Lung (tissue), 12 donors: ENCODE data around the gene RAP1GDS1. TPM values are rescaled to one million over a fixed set of nuclear protein-coding genes. Genes with fewer than 3 reads are reported as not detected.
"Not testable (repeated sequence)": the region's sequence is repeated elsewhere in the genome, so short reads cannot be mapped to it uniquely, and the experiment has no call there.

Experiments
- ATAC-seq: fragments of 200-7000 bp; cut with Tn5 transposase; one replicate; pipeline ENCODE4 v1.9.1; 2020; ENCODE audit warnings: moderate number of reproducible peaks; ENCODE audit not compliant: insufficient read depth, low FRiP score
- DNase-seq, 3 donors: peaks; one replicate each; pipeline ENCODE4 v3.0.0-alpha.2; 2013 to 2017
- H3K27ac ChIP-seq, 2 donors: one replicate each; pipeline ENCODE4 v1.5.1; 2013; ENCODE audit warnings: mild to moderate bottlenecking in 2 of 2, moderate library complexity in 2 of 2, control low read depth in 1 of 2, inconsistent platforms in 1 of 2, low read depth in 1 of 2, low read length in 1 of 2
- H3K27me3 ChIP-seq, 3 donors: one replicate each; pipeline ENCODE4 v1.5.1; 2013; ENCODE audit warnings: low read length in 2 of 3; ENCODE audit not compliant: control insufficient read depth in 3 of 3, insufficient read depth in 3 of 3
- H3K36me3 ChIP-seq, 4 donors: one replicate each; pipeline ENCODE4 v1.5.1; 2013; ENCODE audit warnings: low read length in 4 of 4, mild to moderate bottlenecking in 1 of 4, moderate library complexity in 1 of 4; ENCODE audit not compliant: control insufficient read depth in 4 of 4, insufficient read depth in 4 of 4
- H3K4me1 ChIP-seq, 5 donors: one replicate each; pipeline ENCODE4 v1.5.1; 2013; ENCODE audit warnings: low read length in 5 of 5, mild to moderate bottlenecking in 2 of 5, moderate library complexity in 1 of 5; ENCODE audit not compliant: control insufficient read depth in 5 of 5, insufficient read depth in 5 of 5
- H3K4me3 ChIP-seq: one replicate; pipeline ENCODE4 v1.5.1; 2013; ENCODE audit warnings: mild to moderate bottlenecking, control low read depth, moderate library complexity
- H3K9ac ChIP-seq, 2 donors: one replicate each; pipeline ENCODE4 v1.5.1; 2013; ENCODE audit warnings: low read length in 2 of 2, control low read depth in 1 of 2; ENCODE audit not compliant: insufficient read depth in 1 of 2
- H3K9me3 ChIP-seq, 4 donors: one replicate each; pipeline ENCODE4 v1.5.1; 2013; ENCODE audit warnings: low read length in 3 of 4, mild to moderate bottlenecking in 1 of 4, moderate library complexity in 1 of 4; ENCODE audit not compliant: control insufficient read depth in 4 of 4, insufficient read depth in 3 of 4
- CTCF ChIP-seq: IDR thresholded peaks from 2 replicates; pipeline ENCODE4 v1.5.1; 2012; ENCODE audit warnings: mild to moderate bottlenecking; ENCODE audit errors: control extremely low read depth, extremely low read depth
- WGBS, 2 donors: extraction: QIAGEN DNeasy Blood & Tissue Kit; methylation state at CpG; one replicate each; pipeline ENCODE4 v1.1.7; 2013; 5-methylcytosine and 5-hydroxymethylcytosine counted together
- polyA plus RNA-seq, 2 donors: library from polyadenylated mRNA; stranded (reverse); fragments of 200-250 nt; gene quantifications; one replicate each; pipeline ENCODE4 v1.2.1, GENCODE V29; 2013
- total RNA-seq, 2 donors: library from RNA; depleted of rRNA in 1 of 2; stranded (reverse); fragments of >200 nt in 1 of 2; gene quantifications; one replicate each; pipeline ENCODE4 v1.2.1, GENCODE V29; 2014 to 2021
- donor health status: control.
- donor health status: control.
- donor health status: Bipolar disorder and iron deficiency.
- donor health status: healthy.
- donor health status: DM: yes; HTN: yes; CAD: no.

RAP1GDS1 gene
- total and polyA plus RNA-seq, 4 donors = 12.3 to 41.6 (median 26.5) TPM

GRCh38 chr4:98416844-98417243 is 155.7 kb downstream of the RAP1GDS1 start:
- peaks cover 1 to 14% (median 5%) of the 10 kb centered on the region in 4 donors for H3K36me3 ChIP-seq
- DNase-seq (no peak), ATAC-seq (no peak)
- H3K4me1 ChIP-seq = no peaks in the 10 kb centered on the region
- H3K27ac ChIP-seq = no peak overlapping the region
- H3K9ac ChIP-seq = no peak overlapping the region
- no peaks in the 10 kb centered on the region for H3K27me3 ChIP-seq
- peaks cover 0 to 4% (median under 1%) of the 10 kb centered on the region in 4 donors for H3K9me3 ChIP-seq
- H3K4me3 ChIP-seq = no peak overlapping the region
- TF ChIP-seq CTCF = no peak

- H3K9me3 ChIP-seq, ATAC-seq, H3K27ac ChIP-seq, H3K9ac ChIP-seq, H3K4me3 ChIP-seq, H3K27me3 ChIP-seq, DNase-seq, H3K4me1 ChIP-seq: not testable (repeated sequence)
- peaks cover 4 to 18% (median 6%) of the 10 kb centered on the region in 4 donors for H3K36me3 ChIP-seq
- WGBS, 2 donors = 100% methylated on average over 3 of the region's 3 CpGs
Observed at GRCh38 chr4:98420151-98420550, 159.0 kb downstream of the RAP1GDS1 start.

- DNase-seq (no peak), ATAC-seq (no peak)
- Histone ChIP-seq H3K9me3 (no peaks in the 10 kb centered on the region), H3K36me3 (peaks cover 4 to 18% (median 6%) of the 10 kb centered on the region in 4 donors), H3K27me3 (no peaks in the 10 kb centered on the region), H3K4me1 (peaks cover 0 to 2% (median 0%) of the 10 kb centered on the region in 5 donors), H3K4me3 (no peak overlapping the region), H3K27ac (no peak overlapping the region), H3K9ac (no peak overlapping the region)
- WGBS, 2 donors = 91 to 93% methylated on average over 5 of the region's 5 CpGs
- TF ChIP-seq CTCF = no peak
Observed at GRCh38 chr4:98421111-98421510, 159.9 kb downstream of the RAP1GDS1 start.

- H3K4me1 ChIP-seq = peaks cover 0 to 2% (median 0%) of the 10 kb centered on the region in 5 donors
- WGBS, 2 donors = 86 to 93% methylated on average over 4 of the region's 4 CpGs
- H3K27ac ChIP-seq = no peak overlapping the region
- TF ChIP-seq CTCF = no peak
- H3K9ac ChIP-seq = no peak overlapping the region
- peaks cover 4 to 16% (median 6%) of the 10 kb centered on the region in 4 donors for H3K36me3 ChIP-seq
- no peaks in the 10 kb centered on the region for H3K9me3 ChIP-seq
- peak in 2 of 3 donors; percentile 5 to 6 for DNase-seq
- no peak overlapping the region for H3K4me3 ChIP-seq
- no peak for ATAC-seq
- H3K27me3 ChIP-seq = no peaks in the 10 kb centered on the region
Observed at GRCh38 chr4:98423009-98423408, 161.8 kb downstream of the RAP1GDS1 start.
